ENCODE data around the gene PLIN4.

Gene PLIN4

DNA sequence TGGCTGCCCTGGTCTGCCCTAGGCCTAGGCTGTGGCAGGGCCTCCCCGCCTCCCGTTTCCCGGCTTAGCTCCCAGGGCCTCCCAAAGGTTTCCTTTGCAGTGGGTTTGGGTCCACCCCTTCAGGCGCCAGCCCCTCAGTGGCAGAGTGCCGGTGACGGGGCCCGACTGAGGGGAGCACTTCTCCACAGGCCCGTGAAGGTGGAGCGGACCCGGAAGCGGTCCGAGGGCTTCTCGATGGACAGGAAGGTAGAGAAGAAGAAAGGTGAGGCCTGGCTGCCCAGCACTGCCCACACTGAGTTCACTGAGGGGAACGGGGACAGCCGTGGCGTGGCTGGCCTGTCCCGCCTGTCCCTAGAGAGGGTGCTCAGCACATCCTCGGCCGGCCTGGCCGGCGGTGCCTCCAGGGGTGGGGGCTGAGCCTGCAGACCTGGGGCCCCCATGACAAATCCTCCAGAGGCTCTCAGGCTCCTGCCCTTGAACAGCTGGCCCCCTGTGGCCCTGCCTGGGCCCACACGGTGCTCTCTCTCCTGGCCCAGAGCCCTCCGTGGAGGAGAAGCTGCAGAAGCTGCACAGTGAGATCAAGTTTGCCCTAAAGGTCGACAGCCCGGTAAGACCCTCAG lies 20.4 kb downstream of the PLIN4 start:
- Histone ChIP-seq H3K9me3 (no peaks in the 10 kb centered on the region), H3K36me3 (peaks cover 62% of the 10 kb centered on the region), H3K27me3 (no peaks in the 10 kb centered on the region), H3K4me3 (ENCODE audit: low read depth, low read length) (no peak overlapping the region), H3K4me1 (no peaks in the 10 kb centered on the region)
- DNase-seq: no peak
- TF ChIP-seq, protein P1, sequence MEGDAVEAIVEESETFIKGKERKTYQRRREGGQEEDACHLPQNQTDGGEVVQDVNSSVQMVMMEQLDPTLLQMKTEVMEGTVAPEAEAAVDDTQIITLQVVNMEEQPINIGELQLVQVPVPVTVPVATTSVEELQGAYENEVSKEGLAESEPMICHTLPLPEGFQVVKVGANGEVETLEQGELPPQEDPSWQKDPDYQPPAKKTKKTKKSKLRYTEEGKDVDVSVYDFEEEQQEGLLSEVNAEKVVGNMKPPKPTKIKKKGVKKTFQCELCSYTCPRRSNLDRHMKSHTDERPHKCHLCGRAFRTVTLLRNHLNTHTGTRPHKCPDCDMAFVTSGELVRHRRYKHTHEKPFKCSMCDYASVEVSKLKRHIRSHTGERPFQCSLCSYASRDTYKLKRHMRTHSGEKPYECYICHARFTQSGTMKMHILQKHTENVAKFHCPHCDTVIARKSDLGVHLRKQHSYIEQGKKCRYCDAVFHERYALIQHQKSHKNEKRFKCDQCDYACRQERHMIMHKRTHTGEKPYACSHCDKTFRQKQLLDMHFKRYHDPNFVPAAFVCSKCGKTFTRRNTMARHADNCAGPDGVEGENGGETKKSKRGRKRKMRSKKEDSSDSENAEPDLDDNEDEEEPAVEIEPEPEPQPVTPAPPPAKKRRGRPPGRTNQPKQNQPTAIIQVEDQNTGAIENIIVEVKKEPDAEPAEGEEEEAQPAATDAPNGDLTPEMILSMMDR (IDR thresholded peaks at IDR 0.05; ENCODE audit: low read depth, low read length): no peak

DNA sequence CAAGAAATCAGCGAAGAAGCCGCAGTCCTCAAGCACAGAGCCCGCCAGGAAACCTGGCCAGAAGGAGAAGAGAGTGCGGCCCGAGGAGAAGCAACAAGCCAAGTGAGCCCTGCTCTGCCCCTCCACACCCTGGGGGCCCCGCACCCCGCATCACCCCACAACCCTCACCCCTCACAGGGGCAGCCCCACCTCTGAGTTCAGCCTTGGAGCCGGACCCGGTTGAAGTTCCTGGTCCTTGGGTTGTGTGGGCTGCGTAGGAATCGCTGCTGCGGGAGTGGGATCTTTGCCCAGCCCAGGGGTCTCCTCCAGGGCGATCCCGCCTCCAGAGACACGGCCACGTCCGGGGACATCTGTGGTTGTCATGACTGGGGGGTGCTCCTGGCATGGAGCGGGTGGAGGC lies 22.0 kb downstream of the PLIN4 start:
- H3K27me3 ChIP-seq: no peaks in the 10 kb centered on the region
- no peaks in the 10 kb centered on the region for H3K4me1 ChIP-seq
- peaks cover 68% of the 10 kb centered on the region for H3K36me3 ChIP-seq
- H3K9me3 ChIP-seq: peaks cover 6% of the 10 kb centered on the region; the same call in 1 of the 2 replicates
- TF ChIP-seq, protein P1 (IDR thresholded peaks at IDR 0.05; ENCODE audit: low read depth, low read length): no peak
- DNase-seq: no peak
- H3K4me3 ChIP-seq (ENCODE audit: low read depth, low read length): no peak overlapping the region

GRCh38 chr19:4495471-4495870 lies 22.8 kb downstream of the PLIN4 start:
- no peak for DNase-seq
- Histone ChIP-seq H3K36me3 (peaks cover 64% of the 10 kb centered on the region), H3K9me3 (peaks cover 6% of the 10 kb centered on the region; the same call in 1 of the 2 replicates), H3K4me3 (ENCODE audit: low read depth, low read length) (no peak overlapping the region), H3K4me1 (no peaks in the 10 kb centered on the region), H3K27me3 (no peaks in the 10 kb centered on the region)
- TF ChIP-seq, protein P1 (IDR thresholded peaks at IDR 0.05; ENCODE audit: low read depth, low read length): no peak

DNA sequence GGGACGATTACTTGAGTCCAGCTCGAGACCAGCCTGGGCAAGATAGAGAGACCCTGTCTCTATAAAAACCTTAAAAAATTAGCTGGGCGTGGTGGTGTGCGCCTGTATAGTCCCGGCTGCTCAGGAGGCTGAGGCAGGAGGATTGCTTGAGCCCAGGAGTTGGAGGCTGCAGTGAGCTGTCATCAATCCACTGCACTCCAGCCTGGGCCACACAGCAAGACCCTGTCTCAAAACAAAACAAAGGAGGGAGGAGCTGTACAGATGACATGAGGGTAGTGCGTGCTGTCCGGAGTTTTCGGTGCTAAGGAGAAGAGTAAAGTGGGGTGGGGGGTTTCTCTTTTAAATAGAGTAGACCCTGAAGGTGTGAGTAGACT lies 23.6 kb downstream of the PLIN4 start:
- TF ChIP-seq, protein P1 (IDR thresholded peaks at IDR 0.05; ENCODE audit: low read depth, low read length): no peak
- no peaks in the 10 kb centered on the region for H3K4me1 ChIP-seq
- DNase-seq: no peak
- peaks cover 70% of the 10 kb centered on the region for H3K36me3 ChIP-seq
- H3K9me3 ChIP-seq: peaks cover 6% of the 10 kb centered on the region; the same call in 1 of the 2 replicates
- H3K27me3 ChIP-seq: no peaks in the 10 kb centered on the region
- no peak overlapping the region for H3K4me3 ChIP-seq (ENCODE audit: low read depth, low read length)

GRCh38 chr19:4493929-4494690 lies 24.2 kb downstream of the PLIN4 start:
- no peak for DNase-seq
- TF ChIP-seq, protein P1 (IDR thresholded peaks at IDR 0.05; ENCODE audit: low read depth, low read length): no peak
- peaks cover 6% of the 10 kb centered on the region; the same call in 1 of the 2 replicates for H3K9me3 ChIP-seq
- H3K4me1 ChIP-seq: no peaks in the 10 kb centered on the region
- peaks cover 76% of the 10 kb centered on the region for H3K36me3 ChIP-seq
- no peak overlapping the region for H3K4me3 ChIP-seq (ENCODE audit: low read depth, low read length)
- H3K27me3 ChIP-seq: no peaks in the 10 kb centered on the region

All from BE2C (cell line).